Neuronal stem cell (in vitro differentiated cells): ENCODE data around the gene AOAH.

Source experiments
- DNase-seq: peaks from one replicate; pipeline ENCODE4 v3.0.0-alpha.2; 2013; ENCODE audit warnings: low spot score
- H2AFZ ChIP-seq: one replicate; pipeline ENCODE4 v1.6.1; 2013; ENCODE audit warnings: mild to moderate bottlenecking, low read length, inconsistent platforms
- H2AK5ac ChIP-seq: 2 replicates; pipeline ENCODE4 v1.6.1; 2013; ENCODE audit warnings: low read depth, mild to moderate bottlenecking, inconsistent platforms, low read length, moderate library complexity, mixed read lengths
- H2BK120ac ChIP-seq: 2 replicates; pipeline ENCODE4 v1.6.1; 2013; ENCODE audit warnings: low read depth, mild to moderate bottlenecking, inconsistent platforms, low read length, moderate library complexity, mixed read lengths
- H2BK12ac ChIP-seq: one replicate; pipeline ENCODE4 v1.6.1; 2013; ENCODE audit warnings: low read length, inconsistent platforms
- H2BK15ac ChIP-seq: 2 replicates; pipeline ENCODE4 v1.6.1; 2013; ENCODE audit warnings: mild to moderate bottlenecking, low read length, inconsistent platforms, mixed read lengths
- H2BK5ac ChIP-seq: one replicate; pipeline ENCODE4 v1.6.1; 2013; ENCODE audit warnings: inconsistent platforms, mild to moderate bottlenecking, low read length, moderate library complexity
- H3K14ac ChIP-seq: one replicate; pipeline ENCODE4 v1.6.1; 2013; ENCODE audit warnings: low read length, inconsistent platforms
- H3K18ac ChIP-seq: 2 replicates; pipeline ENCODE4 v1.6.1; 2013; ENCODE audit warnings: low read length, inconsistent platforms
- H3K23ac ChIP-seq: 2 replicates; pipeline ENCODE4 v1.6.1; 2013; ENCODE audit warnings: low read depth, mild to moderate bottlenecking, mixed read lengths, low read length, inconsistent platforms; ENCODE audit not compliant: poor library complexity
- H3K27ac ChIP-seq: replicated peaks from 3 replicates; pipeline ENCODE4 v1.5.1; 2013; ENCODE audit warnings: low read length, inconsistent platforms
- H3K27me3 ChIP-seq, 3 experiments: 2 replicates each; pipeline ENCODE4 v1.6.1; 2013; ENCODE audit warnings: low read length in 3 of 3, mild to moderate bottlenecking in 2 of 3, inconsistent platforms in 1 of 3, low read depth in 1 of 3, mixed read lengths in 1 of 3, moderate library complexity in 1 of 3; ENCODE audit not compliant: control insufficient read depth in 3 of 3, insufficient read depth in 3 of 3
- H3K36me3 ChIP-seq, 2 donors: replicated peaks in 1 of 2; 2 replicates each; pipeline ENCODE4 v1.6.1; 2013; ENCODE audit warnings: low read length in 2 of 2; ENCODE audit not compliant: control insufficient read depth in 2 of 2, insufficient read depth in 2 of 2
- H3K4ac ChIP-seq: 2 replicates; pipeline ENCODE4 v1.6.1; 2013; ENCODE audit warnings: inconsistent platforms, mild to moderate bottlenecking, low read length, moderate library complexity
- H3K4me1 ChIP-seq, 2 donors: 1 replicate in 1 of 2; 2 replicates in 1 of 2; pipeline ENCODE4 v1.6.1; 2013; ENCODE audit warnings: low read length in 2 of 2, low read depth in 1 of 2; ENCODE audit not compliant: control insufficient read depth in 2 of 2, insufficient read depth in 1 of 2
- H3K4me2 ChIP-seq: one replicate; pipeline ENCODE4 v1.6.1; 2013; ENCODE audit warnings: mild to moderate bottlenecking, low read length, inconsistent platforms; ENCODE audit not compliant: insufficient read depth, poor library complexity, severe bottlenecking
- H3K4me3 ChIP-seq, 2 donors: 2 replicates each; pipeline ENCODE4 v1.5.1; 2013; ENCODE audit warnings: low read length in 2 of 2, mild to moderate bottlenecking in 2 of 2, inconsistent platforms in 1 of 2, moderate library complexity in 1 of 2
- H3K79me1 ChIP-seq: one replicate; pipeline ENCODE4 v1.6.1; 2013; ENCODE audit warnings: low read depth, mild to moderate bottlenecking, inconsistent platforms, low read length, moderate library complexity
- H3K9ac ChIP-seq: one replicate; pipeline ENCODE4 v1.6.1; 2013; ENCODE audit warnings: mild to moderate bottlenecking, low read depth, low read length, inconsistent platforms; ENCODE audit not compliant: poor library complexity
- H3K9me3 ChIP-seq, 2 donors: replicated peaks in 1 of 2; 2 replicates each; pipeline versions ENCODE3 to v1.6.1; 2013; ENCODE audit warnings: low read length in 2 of 2, mild to moderate bottlenecking in 2 of 2, inconsistent platforms in 1 of 2, low read depth in 1 of 2, mixed read lengths in 1 of 2, moderate library complexity in 1 of 2; ENCODE audit not compliant: control insufficient read depth in 2 of 2, insufficient read depth in 1 of 2
- H4K8ac ChIP-seq: one replicate; pipeline ENCODE4 v1.6.1; 2013; ENCODE audit warnings: low read depth, mild to moderate bottlenecking, inconsistent platforms, low read length, moderate library complexity
- H4K91ac ChIP-seq: one replicate; pipeline ENCODE4 v1.6.1; 2013; ENCODE audit warnings: low read length, low read depth, mild to moderate bottlenecking, inconsistent platforms; ENCODE audit not compliant: poor library complexity
- WGBS, 2 donors: extraction: QIAGEN DNeasy Blood & Tissue Kit; methylation state at CpG; one replicate each; pipeline ENCODE4 v1.1.7; 2013; ENCODE audit warnings: missing lambda C conversion rate in 2 of 2, mixed read lengths in 1 of 2; ENCODE audit not compliant: insufficient read length in 2 of 2, insufficient replicate concordance in 1 of 2; ENCODE audit errors: extremely low coverage in 2 of 2; 5-methylcytosine and 5-hydroxymethylcytosine counted together

The AOAH gene

GRCh38 chr7:36763132-36763816 lies 39.0 kb upstream of the AOAH start:
- no peak overlapping the region for H4K91ac ChIP-seq
- H3K27ac ChIP-seq: no peak overlapping the region
- no peak overlapping the region for H2BK5ac ChIP-seq
- H3K79me1 ChIP-seq: no peaks in the 10 kb centered on the region
- H2BK15ac ChIP-seq: no peak overlapping the region
- no peaks in the 10 kb centered on the region for H3K36me3 ChIP-seq
- H3K23ac ChIP-seq: no peak overlapping the region
- H3K9me3 ChIP-seq: no peaks in the 10 kb centered on the region
- no peak overlapping the region for H4K8ac ChIP-seq
- no peak overlapping the region for H3K4ac ChIP-seq
- H3K4me3 ChIP-seq: no peak overlapping the region
- peak overlapping the region; percentile 32 for H3K14ac ChIP-seq
- no peaks in the 10 kb centered on the region for H3K27me3 ChIP-seq
- H3K9ac ChIP-seq: no peak overlapping the region
- H2BK12ac ChIP-seq: no peak overlapping the region
- H2AFZ ChIP-seq: peak overlapping the region; percentile 58
- H3K18ac ChIP-seq: peak overlapping the region; percentile 56
- H3K4me2 ChIP-seq: no peak overlapping the region
- H2BK120ac ChIP-seq: no peak overlapping the region
- no CpG with 5 or more reads among the region's 10 CpGs for WGBS, 2 donors
- DNase-seq: no peak
- H2AK5ac ChIP-seq: no peak overlapping the region
- no peaks in the 10 kb centered on the region for H3K4me1 ChIP-seq

DNA sequence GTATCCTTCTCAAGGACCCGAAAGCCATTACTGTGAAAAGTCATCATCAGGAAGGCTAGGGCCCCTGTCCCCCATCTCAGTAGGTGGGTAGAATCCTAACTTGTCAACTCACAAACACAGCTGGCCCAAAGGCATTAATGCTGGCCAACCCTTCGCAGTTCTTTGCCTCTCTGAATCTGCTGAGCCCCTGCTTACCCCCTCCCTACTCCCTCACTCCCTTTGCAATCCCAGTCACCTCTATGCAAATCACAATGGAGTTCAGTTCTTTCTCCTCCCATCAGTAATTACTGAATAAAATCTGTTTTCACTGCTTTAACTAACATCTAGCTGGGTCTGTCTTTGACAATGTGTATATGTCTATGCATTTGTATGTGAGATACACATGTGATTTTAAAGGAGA lies 38.1 kb upstream of the AOAH start:
- no peak overlapping the region for H2BK12ac ChIP-seq
- H2AFZ ChIP-seq: peak overlapping the region; percentile 58
- no peak overlapping the region for H3K4me2 ChIP-seq
- H3K36me3 ChIP-seq: no peaks in the 10 kb centered on the region
- no peak overlapping the region for H3K27ac ChIP-seq
- H3K18ac ChIP-seq: no peak overlapping the region
- no peaks in the 10 kb centered on the region for H3K27me3 ChIP-seq
- H4K91ac ChIP-seq: no peak overlapping the region
- H3K14ac ChIP-seq: no peak overlapping the region
- no peak overlapping the region for H3K9ac ChIP-seq
- H3K23ac ChIP-seq: no peak overlapping the region
- peaks cover 0 to 2% of the 10 kb centered on the region in 2 donors for H3K4me1 ChIP-seq
- H2BK5ac ChIP-seq: no peak overlapping the region
- no peak overlapping the region for H2BK120ac ChIP-seq
- H3K79me1 ChIP-seq: no peaks in the 10 kb centered on the region
- no CpG with 5 or more reads among the region's 2 CpGs for WGBS, 2 donors
- no peak overlapping the region for H3K4me3 ChIP-seq
- H3K9me3 ChIP-seq: no peaks in the 10 kb centered on the region
- H2BK15ac ChIP-seq: no peak overlapping the region
- H4K8ac ChIP-seq: no peak overlapping the region
- H3K4ac ChIP-seq: no peak overlapping the region
- H2AK5ac ChIP-seq: no peak overlapping the region
- DNase-seq: no peak

DNA sequence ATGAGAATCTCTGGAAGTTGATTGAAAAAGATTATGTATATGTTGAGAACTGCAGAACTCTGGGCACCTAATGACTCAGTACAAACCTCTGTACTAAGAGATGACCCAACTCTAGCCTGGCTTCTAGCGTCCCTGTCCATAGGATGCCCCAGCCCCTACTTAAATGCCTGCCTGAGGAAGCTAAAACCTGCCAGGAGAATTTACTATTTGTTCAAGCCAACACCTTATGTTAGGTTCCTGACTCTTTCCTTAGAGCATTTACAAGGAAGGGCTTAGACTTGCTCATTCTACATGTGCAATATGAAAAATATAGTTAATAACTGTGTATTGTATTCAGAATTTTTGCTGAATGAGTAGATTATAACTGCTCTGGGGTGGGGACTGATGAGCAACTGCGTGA lies 37.5 kb upstream of the AOAH start:
- DNase-seq: no peak
- no peak overlapping the region for H2BK12ac ChIP-seq
- WGBS, 2 donors: no CpG with 5 or more reads among the region's 2 CpGs
- no peak overlapping the region for H4K8ac ChIP-seq
- no peak overlapping the region for H3K14ac ChIP-seq
- H3K23ac ChIP-seq: no peak overlapping the region
- no peak overlapping the region for H2AK5ac ChIP-seq
- no peaks in the 10 kb centered on the region for H3K27me3 ChIP-seq
- H3K4me2 ChIP-seq: no peak overlapping the region
- H3K27ac ChIP-seq: no peak overlapping the region
- H3K18ac ChIP-seq: no peak overlapping the region
- no peaks in the 10 kb centered on the region for H3K79me1 ChIP-seq
- H3K4ac ChIP-seq: no peak overlapping the region
- no peak overlapping the region for H2BK15ac ChIP-seq
- H3K36me3 ChIP-seq: no peaks in the 10 kb centered on the region
- peaks cover 0 to 7% of the 10 kb centered on the region in 2 donors for H3K4me1 ChIP-seq
- H2BK120ac ChIP-seq: no peak overlapping the region
- no peak overlapping the region for H2BK5ac ChIP-seq
- H3K9ac ChIP-seq: no peak overlapping the region
- H2AFZ ChIP-seq: no peak overlapping the region
- H4K91ac ChIP-seq: no peak overlapping the region
- H3K4me3 ChIP-seq: no peak overlapping the region
- H3K9me3 ChIP-seq: no peaks in the 10 kb centered on the region

GRCh38 chr7:36760856-36761762 lies 36.8 kb upstream of the AOAH start:
- H3K18ac ChIP-seq: no peak overlapping the region
- H3K9ac ChIP-seq: no peak overlapping the region
- H2BK120ac ChIP-seq: no peak overlapping the region
- no peak overlapping the region for H2AK5ac ChIP-seq
- H3K23ac ChIP-seq: no peak overlapping the region
- H3K27ac ChIP-seq: no peak overlapping the region
- H2BK5ac ChIP-seq: no peak overlapping the region
- H3K36me3 ChIP-seq: no peaks in the 10 kb centered on the region
- H3K4ac ChIP-seq: no peak overlapping the region
- no peaks in the 10 kb centered on the region for H3K27me3 ChIP-seq
- no peak overlapping the region for H2AFZ ChIP-seq
- H3K79me1 ChIP-seq: no peaks in the 10 kb centered on the region
- no peaks in the 10 kb centered on the region for H3K9me3 ChIP-seq
- H4K91ac ChIP-seq: no peak overlapping the region
- H4K8ac ChIP-seq: no peak overlapping the region
- no peak overlapping the region for H3K14ac ChIP-seq
- no CpG with 5 or more reads among the region's 7 CpGs for WGBS, 2 donors
- H3K4me3 ChIP-seq: no peak overlapping the region
- H2BK12ac ChIP-seq: no peak overlapping the region
- no peak overlapping the region for H2BK15ac ChIP-seq
- DNase-seq: no peak
- H3K4me2 ChIP-seq: no peak overlapping the region
- peaks cover 0 to 10% of the 10 kb centered on the region in 2 donors for H3K4me1 ChIP-seq
